Activated T-cell treated with anti-CD3 and anti-CD28 coated beads for 1 hour (primary cell): ENCODE data around the gene POTEF.
"Not testable (repeated sequence)": the region's sequence is repeated elsewhere in the genome, so short reads cannot be mapped to it uniquely, and the experiment has no call there.

Experiments used
- DNase-seq: peaks from one replicate; pipeline ENCODE4 v3.0.0-alpha.2; 2020; ENCODE audit warnings: low read depth

Gene POTEF

DNA sequence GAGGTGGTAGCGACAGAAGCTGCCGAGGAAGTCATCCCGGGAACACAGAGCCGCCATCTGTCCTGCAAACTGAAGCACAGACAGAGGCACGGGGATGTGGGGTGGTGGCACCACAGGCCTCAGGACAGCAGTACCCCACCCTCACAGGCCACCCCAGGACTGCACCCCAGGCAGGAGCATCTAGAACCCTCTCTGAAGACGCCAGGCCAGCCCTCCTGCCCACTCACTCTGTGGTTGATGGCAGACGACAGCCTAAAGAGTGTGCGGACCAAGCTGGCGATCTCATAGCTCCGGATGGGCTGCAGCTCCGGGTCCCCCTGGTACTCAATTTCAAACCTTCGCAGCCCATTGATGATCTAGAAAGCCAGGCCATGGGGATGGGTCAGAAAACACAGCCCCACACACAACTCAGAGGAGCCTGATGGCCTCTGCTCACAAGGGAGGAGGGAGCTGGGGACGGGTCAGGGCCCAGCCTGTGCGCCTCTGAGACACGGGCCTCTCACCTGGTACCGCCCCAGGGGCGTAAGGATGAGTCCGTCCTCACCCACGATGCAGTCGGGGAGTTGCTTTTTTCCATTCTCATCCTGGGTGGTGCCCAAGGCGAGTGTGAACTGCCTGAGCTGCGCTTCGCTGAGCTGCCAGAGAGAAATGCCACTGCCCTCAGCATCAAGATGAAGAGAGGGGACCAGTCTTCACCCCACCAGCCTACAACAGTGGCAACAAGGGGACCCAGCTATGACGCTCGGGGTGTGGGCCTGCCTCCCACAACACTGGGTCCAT is 24.0 kb upstream of the POTEF start:
- no peak for DNase-seq

DNA sequence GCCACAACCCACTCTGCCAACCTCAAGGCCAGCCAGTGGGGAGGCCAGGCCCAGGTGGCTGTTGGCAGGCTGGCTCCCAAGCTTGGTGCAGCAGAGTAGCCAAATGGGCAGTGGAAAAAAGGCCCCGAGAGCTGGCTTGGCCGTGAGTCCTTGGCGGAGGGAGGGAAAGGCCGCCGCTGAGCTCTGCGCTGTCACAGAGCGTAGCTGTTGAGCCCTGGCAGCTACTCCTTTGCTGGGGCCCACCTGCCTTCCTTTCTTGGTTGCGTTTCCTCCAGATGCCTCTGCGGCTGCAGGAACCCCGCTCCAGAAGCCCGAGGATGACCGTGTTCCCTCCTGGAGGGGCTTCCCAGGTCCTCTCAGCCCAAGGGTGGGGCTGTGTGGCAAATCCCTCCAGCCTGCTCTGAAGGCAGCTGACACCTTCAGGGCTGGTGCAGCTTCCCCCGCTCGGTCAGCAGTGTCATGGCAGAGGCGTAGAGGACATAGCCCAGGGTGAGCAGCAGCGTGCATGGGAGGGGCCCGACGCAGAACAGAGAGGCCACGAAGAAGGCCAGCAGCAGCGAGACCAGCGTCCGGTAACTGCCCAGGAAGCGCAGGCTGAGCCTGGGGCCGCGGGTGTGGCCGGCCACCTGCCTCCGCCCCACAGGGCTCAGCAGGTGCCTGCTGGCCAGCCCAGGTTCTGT is 23.3 kb upstream of the POTEF start:
- not testable (repeated sequence) for DNase-seq

DNA sequence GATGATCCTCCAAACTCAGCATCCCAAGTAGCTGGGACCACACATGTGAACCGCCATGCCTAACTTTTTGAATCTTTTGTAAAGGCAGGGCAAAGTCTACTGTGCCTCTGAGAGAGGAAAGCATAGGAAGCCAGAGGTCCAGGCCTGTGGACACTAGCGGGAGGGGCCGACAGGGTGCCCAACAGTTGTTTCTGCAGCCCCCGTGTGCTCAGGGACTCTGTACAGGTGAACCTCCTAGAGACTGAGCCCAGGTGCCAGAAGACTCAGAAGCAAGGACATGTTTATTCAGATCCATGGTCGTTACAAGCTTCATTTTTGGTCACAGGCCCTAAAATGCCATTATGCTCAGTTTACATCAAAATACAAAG is 22.1 kb upstream of the POTEF start:
- DNase-seq, result not testable (repeated sequence)

DNA sequence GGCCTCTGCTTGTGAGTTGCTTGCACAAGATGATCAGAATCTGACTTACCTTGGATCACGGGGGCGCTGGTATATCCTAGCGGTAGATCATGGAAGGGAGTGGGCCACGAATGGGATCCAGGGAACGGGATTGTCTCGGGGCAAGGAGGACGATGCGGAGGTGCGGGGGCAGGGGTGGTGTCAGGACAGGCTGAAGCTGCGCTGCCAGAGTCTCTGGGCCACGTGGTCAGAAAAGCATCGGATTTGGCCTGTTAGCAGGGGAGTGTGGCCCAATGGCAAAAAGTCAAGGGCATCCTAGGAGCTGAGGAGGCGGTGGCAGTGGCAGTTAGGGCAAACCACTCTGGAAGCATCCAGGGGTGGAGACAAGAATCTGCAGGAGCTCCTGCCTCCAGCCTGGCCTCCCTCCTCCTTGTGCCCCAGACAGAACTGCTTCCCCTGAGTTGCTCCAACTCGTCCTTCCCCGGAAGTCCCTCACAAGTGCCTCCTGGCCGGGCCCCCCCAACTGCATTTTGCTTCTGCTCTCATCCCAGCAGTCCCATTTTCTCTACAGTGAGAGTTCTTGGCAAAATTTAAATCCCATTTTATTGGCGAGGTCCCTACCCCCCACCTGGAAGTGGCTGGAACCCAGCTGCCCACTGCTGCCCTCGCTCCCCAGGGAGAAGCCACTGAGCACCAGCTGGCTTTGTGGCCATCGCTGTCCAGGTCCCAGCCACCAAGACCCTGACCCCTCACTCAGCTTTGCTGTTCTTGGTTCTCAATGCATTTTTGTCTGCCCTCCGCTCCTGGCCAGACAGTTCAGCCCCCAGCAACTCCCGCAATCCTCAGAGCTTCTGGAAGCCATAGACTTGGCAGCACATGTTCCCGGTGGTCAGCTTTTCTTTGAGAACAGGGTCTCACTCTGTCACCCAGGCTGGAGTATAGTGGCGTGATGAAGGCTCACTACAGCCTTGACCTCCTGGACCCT is 21.4 kb upstream of the POTEF start:
- no peak for DNase-seq

DNA sequence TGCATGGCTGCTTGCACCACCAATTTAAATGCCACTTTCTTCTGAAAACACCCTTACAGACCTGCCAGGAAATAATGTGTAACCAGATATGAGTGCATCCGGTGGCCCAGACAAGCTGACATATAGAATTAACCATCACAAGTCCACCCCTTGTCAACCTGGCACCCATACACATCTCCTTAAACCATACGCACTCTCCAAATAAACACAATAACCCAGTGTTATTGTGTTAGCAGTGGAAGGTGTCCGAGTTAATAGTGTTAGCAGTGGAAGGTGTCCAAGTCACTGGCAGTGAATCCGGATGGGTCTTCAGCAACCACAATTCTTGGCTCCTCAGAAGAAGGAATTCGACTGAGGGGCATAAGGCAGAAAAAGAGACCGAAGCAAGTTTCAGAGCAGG is 19.5 kb upstream of the POTEF start:
- DNase-seq, result not testable (repeated sequence)

DNA sequence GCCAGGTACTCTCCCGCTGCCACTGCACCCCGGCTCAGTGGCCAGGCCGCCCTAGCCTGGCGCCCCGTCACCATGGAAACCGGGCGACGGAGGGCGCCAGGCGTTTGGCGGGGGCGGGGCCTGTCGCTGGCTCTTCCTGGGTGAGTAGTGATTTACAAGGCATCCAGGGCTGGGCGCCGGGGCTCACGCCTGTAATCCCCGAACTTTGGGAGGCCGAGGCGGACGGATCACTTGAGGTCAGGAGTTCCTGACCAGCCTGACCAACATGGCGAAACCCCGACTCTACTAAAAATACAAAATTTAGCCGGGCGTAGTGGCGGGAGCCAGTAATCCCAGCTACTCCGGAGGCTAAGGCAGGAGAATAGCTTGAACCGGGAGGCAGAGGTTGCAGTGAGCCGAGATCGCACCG is 16.0 kb upstream of the POTEF start, which contains the start of gene CCDC74B:
Gene CCDC74B, minus strand, starts transcription at position 107 of the 409 bp plus-strand sequence. CDS start 116 bp downstream, outside the sequence.
- peak; percentile 33 for DNase-seq

DNA sequence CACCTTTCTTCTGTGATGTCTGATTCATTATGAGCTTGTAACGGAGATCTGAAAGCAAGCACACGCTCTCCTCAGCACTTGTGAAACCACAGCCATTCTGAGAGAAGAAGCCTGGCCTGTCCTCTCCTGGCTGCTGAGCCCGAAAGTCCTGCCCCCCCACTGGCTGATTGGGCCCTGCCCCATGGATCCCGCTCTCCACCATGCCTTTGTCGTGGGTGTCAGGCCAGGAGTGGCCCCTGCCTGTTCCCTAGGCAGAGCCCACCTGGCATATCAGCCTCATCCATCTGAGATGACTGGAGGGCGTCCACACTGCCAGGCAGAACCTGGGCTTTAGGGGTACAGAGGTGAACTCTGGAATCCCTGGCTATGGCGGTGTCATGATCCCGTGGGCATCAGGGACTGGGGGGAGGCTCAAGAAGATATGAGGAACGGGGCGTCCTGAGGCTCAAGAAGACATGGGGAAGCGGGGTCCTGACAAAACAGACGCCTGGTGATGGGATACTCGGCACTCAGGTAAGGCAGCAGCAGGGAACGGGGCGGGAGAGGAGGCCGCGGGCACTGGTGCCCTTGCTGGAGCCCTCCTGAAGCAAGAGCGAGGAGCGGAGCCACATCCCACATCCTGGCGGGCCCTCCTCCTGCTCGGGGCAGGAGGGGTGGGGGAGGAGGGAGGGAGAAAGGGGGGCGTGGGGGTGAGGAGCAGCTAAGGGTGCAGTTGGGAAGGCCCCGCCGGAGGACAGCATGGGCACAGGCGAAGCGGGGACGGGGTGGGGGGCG is 14.4 kb upstream of the POTEF start:
- DNase-seq, result not testable (repeated sequence)

DNA sequence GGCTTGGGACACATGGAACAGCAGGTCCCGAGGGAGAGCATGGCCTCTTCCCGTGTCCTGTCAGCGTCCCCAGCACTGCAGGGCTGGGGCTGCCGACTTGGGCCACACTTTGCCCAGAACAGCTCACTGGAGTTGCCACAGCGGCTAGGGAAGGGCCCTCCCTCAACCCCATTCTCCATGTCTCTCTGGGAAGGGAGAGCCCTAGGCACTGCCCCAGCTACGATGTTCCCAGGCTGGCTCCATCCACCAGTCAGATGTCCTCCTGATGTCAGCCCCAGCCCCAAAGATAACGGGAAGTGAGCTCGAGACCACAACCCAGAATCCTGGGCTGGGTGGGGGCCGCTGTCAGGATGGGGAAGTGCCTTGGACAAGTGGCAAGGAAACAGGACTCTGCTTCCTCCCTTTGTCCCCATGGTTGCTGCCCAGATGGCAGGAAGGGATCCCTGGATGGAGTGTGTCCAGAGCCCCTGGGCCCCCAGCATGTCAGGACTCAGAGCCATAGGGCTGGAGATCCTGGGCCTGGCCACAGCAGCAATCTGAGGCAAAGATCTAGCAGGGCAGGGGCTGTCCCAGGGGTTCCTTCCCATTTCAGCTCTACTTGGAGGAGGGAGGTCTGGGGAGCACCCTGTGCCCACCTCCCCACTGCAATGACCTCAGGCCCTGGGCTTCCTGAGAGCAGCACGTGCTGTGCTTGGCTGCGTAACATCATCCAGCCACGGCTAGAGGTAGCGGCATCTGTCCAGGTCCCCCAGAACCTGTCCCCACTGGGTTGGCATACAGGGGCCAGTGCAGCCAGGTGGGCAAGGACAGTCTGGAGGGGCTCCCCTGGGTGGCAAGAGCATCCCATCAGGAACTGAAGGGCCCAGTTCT is 13.6 kb upstream of the POTEF start:
- DNase-seq, result not testable (repeated sequence)

DNA sequence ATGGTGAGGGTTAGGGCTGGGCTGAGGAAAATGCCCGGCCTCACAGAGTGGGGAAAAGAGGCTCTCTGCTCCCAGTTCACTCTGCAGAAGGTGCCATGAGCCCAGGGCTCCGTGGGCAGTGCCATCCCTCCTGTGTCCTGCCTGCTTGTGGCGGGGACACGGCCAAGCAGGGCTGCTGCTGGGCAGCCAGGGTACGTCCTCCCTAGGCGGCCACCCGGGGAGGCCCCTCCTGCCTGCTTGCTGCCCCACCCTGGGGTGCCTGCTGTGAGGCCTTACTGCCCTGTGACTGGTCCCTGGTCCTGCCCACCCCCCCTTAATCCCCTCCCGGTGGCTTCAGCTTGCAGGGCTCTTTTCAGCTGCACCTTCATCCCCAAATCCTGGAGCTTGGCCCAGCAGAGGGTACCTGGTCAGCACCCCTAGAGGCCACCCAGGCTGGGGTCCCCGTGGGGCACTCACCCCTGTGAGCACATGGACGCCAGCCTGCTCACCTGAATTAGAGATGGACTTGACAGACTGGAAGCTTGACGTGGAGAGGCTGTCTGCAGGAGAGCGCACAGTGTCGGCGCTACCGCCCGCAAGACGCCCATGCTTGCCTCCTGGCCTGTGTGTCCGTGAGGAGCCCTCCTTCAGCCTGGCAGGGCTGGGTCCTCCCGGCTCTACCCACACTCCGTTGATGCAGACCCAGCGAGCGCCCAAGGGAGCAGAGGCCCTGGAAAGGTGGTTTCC is 12.8 kb upstream of the POTEF start:
- DNase-seq, result not testable (repeated sequence)

DNA sequence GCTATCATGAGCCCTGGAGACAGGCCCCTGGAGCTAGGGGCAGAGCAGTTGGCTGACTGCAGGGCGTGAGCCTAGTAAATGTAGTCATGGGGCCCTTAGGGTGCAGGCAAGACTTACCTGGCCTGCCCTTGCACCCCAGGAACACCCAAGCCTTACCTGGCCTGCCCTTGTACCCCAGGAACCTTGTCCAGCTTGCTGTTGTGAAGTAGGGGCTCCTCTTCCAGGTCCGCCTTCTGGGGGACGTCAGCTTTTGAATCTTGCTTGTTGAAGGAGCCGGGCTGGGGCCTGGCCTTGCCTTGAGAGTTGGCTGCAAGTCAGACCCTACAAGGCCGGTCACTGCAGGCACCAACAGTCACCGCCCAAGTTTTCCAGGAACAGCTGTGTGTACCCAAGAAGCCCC is 12.0 kb upstream of the POTEF start:
- not testable (repeated sequence) for DNase-seq

DNA sequence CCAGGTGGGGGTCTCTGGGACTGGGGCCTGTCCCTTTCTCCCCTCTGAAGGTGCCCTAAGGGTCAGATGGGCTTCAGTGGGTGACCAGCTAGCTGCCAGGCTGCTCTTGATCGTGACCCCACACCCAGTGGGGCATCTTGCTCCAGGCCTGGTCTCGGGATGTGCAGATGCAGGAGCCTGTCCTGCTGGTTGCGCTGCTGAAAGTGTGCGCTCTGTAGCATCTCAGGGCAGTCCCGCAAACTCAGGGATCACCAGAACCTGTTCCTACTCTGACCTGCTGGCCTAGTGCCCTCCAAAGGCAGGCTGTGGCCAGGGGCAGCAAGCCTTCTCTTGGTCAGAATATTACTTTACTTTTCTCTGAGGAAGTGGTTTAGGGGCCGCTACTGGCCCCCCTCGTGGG is 11.5 kb upstream of the POTEF start:
- DNase-seq, result not testable (repeated sequence)

DNA sequence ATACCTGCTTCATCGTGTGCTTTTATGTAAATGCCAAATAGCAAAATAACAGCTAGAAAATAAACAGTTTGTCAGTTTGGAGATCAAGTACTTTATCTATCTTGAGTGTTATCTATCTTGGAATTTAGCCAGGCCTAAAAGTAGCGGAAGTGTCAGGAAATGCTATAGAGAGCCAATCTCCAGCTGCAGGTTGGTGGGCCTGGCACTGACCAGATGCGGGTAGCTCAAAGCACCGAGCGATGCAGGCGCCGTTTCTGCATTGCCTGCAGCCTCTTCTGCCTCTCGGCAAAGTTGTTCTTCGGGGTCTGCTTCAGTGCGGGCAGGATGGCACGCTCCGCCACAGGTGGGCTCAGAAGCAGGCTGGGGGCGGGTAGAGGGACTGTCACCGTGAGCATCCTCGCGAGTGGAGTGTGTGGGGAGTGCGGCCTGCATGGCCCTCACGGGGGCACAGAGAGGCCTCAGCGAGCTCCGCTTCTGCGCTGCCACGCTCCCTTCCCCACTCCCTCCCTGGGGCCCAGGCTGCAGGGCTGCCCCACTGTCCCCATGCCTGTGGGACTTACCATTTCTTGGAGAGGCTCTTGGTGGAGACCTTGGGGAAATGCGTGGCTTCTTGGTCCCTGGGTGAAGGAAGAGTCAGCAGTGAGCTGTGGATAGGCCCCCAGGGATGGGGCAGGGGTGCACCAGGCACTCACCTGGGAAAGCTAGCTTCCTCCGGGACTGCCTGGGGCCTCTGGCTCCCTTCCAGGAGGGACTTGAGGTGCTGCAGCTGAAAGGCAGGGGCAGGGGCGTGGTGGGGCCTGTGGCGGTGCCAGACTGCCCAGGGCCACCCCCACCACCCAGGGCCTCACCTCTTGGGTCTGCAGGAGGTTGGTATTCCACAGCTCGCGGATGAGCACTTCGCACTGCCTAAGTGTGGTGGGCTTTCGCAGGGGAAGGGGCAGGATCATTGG is 10.6 kb upstream of the POTEF start:
- DNase-seq, result not testable (repeated sequence)

DNA sequence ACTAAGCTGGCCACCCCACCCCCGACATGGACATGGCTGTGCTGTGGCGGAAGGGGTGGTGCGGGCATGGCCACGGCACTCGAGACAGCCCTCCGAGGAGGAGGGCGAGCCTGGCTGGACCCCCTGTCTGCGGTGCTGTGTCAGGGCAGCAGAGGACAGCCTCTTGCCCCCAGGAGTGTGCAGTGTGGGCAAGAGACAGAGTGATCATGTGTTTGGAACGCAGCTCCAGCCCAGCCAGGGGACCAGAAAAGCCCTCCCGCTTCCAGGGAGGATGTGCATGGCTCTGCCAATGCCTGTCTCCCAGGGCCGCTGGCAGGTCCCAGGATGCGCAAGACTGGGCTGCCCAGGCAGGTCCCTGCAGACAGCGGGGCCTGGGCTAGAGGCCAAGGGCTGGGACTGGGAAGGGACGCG is 9.8 kb upstream of the POTEF start:
- not testable (repeated sequence) for DNase-seq

DNA sequence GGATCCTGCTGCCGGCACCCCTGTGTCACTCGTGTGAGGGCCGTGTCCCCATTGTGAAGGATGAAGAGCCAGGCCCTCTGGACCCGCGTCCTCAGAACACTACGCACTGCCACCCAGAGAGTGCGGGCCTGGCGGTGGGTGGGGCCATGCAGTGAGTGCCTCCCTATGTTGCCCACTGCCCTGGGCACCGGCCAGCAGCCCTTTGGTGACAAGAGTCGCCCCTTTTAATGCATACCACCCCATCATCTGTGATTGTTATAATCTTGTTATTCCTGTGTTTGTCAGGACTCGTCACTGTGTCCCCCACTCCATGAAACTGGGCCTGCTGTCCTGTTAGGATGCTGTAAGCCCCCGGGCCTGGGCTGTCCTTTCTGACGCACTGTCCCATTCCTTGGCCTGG is 9.3 kb upstream of the POTEF start:
- not testable (repeated sequence) for DNase-seq

DNA sequence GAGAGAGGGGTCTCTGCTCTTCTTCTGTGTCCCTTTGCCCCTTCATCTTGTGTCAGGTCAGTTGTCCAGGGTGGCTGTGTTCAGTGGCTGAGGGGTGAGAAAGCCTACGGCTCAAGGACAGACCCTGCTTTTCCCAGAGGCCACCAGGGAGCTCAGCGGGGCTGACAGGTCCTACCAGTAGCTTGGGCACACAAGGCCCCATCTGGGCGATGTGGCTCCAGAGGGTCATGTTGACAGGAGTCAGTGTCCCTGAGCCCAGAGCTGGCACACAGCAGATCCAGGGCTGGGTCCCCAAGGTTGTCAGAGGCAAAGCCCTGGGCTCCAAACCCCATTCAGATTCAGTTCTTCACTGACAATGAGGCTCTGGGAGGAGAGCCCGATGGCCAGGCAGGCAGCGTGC is 8.1 kb upstream of the POTEF start:
- DNase-seq, result not testable (repeated sequence)

DNA sequence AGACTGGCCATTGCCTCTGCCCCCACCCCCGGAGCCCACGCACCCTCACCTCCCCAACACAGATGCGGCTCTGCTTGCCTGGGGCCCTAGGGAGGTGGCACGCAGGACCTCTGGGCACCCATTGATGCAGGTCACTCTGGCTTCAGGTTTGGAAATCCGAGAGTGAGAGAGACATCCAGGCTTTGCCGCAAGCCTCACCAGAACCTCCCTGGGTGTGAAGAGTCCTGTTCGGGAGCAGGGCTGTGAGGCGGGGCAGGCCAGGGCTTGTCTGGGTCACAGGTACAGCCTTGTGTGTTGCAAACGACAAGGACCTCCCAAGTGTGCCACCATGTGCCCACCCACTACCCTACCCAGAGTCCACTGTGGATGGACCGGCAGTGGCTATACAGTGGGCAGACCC is 7.5 kb upstream of the POTEF start:
- not testable (repeated sequence) for DNase-seq

DNA sequence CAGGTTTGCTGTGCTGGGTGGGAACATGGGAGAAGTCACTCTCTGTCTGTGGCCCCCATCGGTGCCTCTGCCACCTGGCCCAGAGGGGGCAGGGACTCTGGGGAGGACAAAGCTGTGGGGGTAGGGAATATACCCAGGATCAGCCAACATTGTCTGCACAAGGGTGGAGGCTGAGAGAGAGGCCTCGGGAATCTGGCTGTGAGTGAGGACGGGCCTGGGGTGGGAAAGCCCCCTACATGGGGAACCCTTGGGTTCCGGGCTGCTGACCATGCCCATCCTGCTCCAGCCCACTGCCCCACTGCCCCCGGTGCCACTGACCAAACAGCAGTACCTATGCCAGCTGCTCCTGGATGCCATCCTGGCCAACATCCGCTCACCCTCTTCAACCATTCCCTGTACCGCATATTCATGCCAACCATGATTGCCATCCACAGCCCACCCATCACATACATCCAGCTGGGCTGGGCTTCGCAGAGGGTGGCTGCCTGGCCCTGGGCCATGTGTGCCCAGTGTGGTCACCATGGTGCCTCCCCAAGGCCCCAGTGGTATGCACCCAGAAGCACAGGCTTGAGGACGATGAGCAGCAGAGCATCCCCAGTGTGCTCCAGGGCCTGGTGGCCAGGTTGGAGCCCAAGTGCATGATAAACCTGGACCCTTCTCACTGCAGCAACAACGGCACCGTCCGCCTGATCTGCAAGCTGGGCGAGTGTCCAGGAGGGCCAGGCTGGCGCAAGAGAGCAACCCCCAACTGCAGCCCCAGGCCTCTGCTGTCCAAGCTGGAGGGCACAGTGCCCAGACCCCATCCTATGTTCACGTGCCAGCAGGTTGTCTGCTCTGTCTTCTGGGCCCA is 6.9 kb upstream of the POTEF start:
- DNase-seq, result no peak

DNA sequence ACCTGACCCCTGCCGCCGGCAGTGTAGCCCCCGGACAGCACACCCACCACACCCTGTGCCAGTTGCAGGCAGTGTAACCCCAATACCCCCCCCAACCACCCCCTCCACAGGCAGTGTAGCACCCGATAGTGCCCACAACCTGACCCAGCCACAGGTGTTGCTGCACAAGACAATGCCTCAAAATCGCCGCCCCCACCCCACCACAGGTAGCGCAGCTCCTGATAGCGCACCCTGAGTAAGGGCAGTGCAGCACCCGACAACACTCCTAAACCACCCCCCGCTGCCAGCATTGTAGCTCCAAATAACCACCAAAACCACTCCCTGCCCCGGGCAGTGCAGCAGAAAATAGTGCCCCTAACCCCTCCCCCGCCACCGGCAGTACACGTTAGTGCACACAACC is 558 bp downstream of the POTEF start:
- not testable (repeated sequence) for DNase-seq
